ENCODE data around the gene SKI. TPM values are rescaled to one million over a fixed set of nuclear protein-coding genes. Genes with fewer than 3 reads are reported as not detected.

The SKI gene
- total and polyA plus RNA-seq, 9 of the 15 experiments (the other 6 are each of a cell fraction or from before 2014, with no cell fraction given) = 0.10 to 60.5 (median 4.6) TPM

- ATAC-seq = peak; percentile 61
- intact Hi-C loops (cut with micrococcal nuclease) (no loop called here), in situ Hi-C loops (cut with MboI) (no loop called here)
- no peak for FAIRE-seq
- Histone ChIP-seq H3K36me3 (ENCODE audit: control insufficient read depth, insufficient read depth, low read length) (0 out of 3 replicates have a peak, but pooled peaks cover 4% of the 10 kb centered on the region), H3K4me3 (no peak overlapping the region), H3K4me2 (ENCODE audit: insufficient read depth, low read length) (peak overlapping the region; percentile 27; the same call in 1 of the 2 replicates), H3K79me2 (ENCODE audit: control insufficient read depth, insufficient read depth, low read length) (peaks cover 80% of the 10 kb centered on the region), H3K9ac (ENCODE audit: insufficient read depth in 1 of 2, low read depth in 2 of 2, low read length in 2 of 2) (peak overlapping the region in 1 of 2 experiments; percentile 80; a peak in 2 of 4 replicates), H3K9me1 (ENCODE audit: control insufficient read depth, insufficient read depth, low read length) (peaks cover 11% of the 10 kb centered on the region), H4K20me1 (replicated peaks; ENCODE audit: control insufficient read depth, insufficient read depth, low read length) (peaks cover 30% of the 10 kb centered on the region), H2AFZ (ENCODE audit: low read depth, low read length) (no peak overlapping the region), H3K9me3 (replicated peaks; ENCODE audit: control insufficient read depth, insufficient read depth, low read depth, low read length) (no peaks in the 10 kb centered on the region), H3K27ac (ENCODE audit: extremely low read depth, low read depth, low read length) (peak overlapping the region; percentile 46; the same call in 1 of the 3 replicates), H3K27me3 (ENCODE audit: control insufficient read depth in 2 of 2, insufficient read depth in 2 of 2, low read length in 2 of 2) (no peaks in the 10 kb centered on the region), H3K4me1 (replicated peaks in 1 of 2; ENCODE audit: control insufficient read depth in 2 of 2, insufficient read depth in 2 of 2, low read length in 2 of 2) (peaks cover 16 to 76% of the 10 kb centered on the region in 2 experiments)
- POLR2A ChIA-PET = interaction anchor here (0.6 to 1.1 kb wide), 2 partner anchors 48 to 57 kb away, joined by 3 read pairs; no protein-coding TSS in a partner anchor
- 51% methylated on average over 5 of the region's 7 CpGs for WGBS (ENCODE audit: insufficient coverage, low coverage, missing lambda C conversion rate)
- CTCF ChIA-PET (ENCODE audit: low intra/inter-chr PET ratio) = no interaction called here
- no TSS peak for BruUV-seq (replicated peaks)
- DNase-seq (ENCODE audit: extremely low read depth in 1 of 4, low spot score in 3 of 4) = peak in 3 of 4 experiments; percentile 36 to 58 (median 44)
- TF ChIP-seq RFX1 (IDR thresholded peaks at IDR 0.05) = no peak
- no peak for TF ChIP-seq ZNF398 (CRISPR knock-in tag; IDR thresholded peaks at IDR 0.05)
- no peak for TF ChIP-seq CTCFL (IDR thresholded peaks at IDR 0.05; ENCODE audit: borderline replicate concordance, insufficient read depth, low read depth, low read length, poor library complexity, severe bottlenecking)
- TF ChIP-seq YBX1 (IDR thresholded peaks at IDR 0.05) = no peak
- no peak for TF ChIP-seq CBFA2T2 (conservative IDR thresholded peaks at IDR 0.05)
- no peak for TF ChIP-seq EP300 (IDR thresholded peaks at IDR 0.05; ENCODE audit: low read length)
- TF ChIP-seq TEAD2 (tag; IDR thresholded peaks at IDR 0.05) = no peak
- peak; percentile 20; the same call in 1 of the 2 replicates for TF ChIP-seq BHLHE40 (IDR thresholded peaks at IDR 0.05; ENCODE audit: low read length)
- no peak for TF ChIP-seq ZNF407 (IDR thresholded peaks at IDR 0.05; ENCODE audit: low read depth)
- TF ChIP-seq SRSF1 (IDR thresholded peaks at IDR 0.05; ENCODE audit: low read depth, low read length) = no peak
- TF ChIP-seq ZSCAN29 (IDR thresholded peaks at IDR 0.05) = no peak
Measured at GRCh38 chr1:2290171-2290578, 62.1 kb downstream of the SKI start.

All from K562 (cell line).